Sigmoid colon (tissue), 3 donors: ENCODE data around the gene COX8C.

Experiments used
- POLR2A ChIP-seq, 2 donors: fragments of 450-650 bp; IDR thresholded peaks; one replicate each; pipeline ENCODE4 v1.6.1; 2016; ENCODE audit warnings: antibody characterized with exemption in 2 of 2, mild to moderate bottlenecking in 2 of 2, moderate library complexity in 2 of 2
- TF ChIP-seq, protein P1 (sequence below), 4 experiments: fragments of 450-650 bp in 3 of 4; fragments of 200-600 bp in 1 of 4; IDR thresholded peaks; one replicate each; pipeline ENCODE4 v1.5.1; 2016 to 2019; ENCODE audit warnings: antibody characterized with exemption in 4 of 4, mild to moderate bottlenecking in 3 of 4, moderate library complexity in 2 of 4

DNA sequence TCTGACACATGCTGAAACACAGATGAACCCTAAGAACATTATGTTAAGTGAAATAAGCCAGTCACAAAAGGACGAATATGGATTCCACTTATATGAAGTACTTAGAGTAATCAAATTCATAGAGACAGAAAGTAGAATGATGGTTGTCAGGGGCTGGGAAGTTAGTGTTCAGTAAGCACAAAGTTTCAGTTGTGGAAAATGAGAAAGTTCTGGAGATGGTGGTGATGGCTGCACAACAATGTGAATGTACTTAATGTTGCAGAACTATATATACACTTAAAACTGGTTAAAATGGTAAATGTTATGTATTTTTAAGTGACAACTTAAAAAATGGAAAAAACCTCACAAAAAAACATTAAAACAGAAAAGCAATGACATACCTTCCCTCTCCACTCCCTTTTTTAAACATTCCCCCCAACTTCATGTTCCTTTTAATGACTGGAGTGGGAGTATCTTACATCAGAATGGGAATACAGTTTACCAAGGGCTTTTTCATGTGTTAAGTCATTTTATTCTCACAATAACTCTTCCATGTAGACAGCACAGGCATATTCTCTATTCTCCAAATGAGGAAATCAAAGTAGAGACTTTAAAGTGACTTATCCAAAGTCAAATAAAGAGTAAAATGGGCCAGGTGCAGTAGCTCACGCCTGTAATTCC, 38.2 kb upstream of the COX8C start:
- TF ChIP-seq, protein P1, sequence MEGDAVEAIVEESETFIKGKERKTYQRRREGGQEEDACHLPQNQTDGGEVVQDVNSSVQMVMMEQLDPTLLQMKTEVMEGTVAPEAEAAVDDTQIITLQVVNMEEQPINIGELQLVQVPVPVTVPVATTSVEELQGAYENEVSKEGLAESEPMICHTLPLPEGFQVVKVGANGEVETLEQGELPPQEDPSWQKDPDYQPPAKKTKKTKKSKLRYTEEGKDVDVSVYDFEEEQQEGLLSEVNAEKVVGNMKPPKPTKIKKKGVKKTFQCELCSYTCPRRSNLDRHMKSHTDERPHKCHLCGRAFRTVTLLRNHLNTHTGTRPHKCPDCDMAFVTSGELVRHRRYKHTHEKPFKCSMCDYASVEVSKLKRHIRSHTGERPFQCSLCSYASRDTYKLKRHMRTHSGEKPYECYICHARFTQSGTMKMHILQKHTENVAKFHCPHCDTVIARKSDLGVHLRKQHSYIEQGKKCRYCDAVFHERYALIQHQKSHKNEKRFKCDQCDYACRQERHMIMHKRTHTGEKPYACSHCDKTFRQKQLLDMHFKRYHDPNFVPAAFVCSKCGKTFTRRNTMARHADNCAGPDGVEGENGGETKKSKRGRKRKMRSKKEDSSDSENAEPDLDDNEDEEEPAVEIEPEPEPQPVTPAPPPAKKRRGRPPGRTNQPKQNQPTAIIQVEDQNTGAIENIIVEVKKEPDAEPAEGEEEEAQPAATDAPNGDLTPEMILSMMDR (IDR thresholded peaks at IDR 0.05) = no peak
- TF ChIP-seq POLR2A (IDR thresholded peaks at IDR 0.05) = no peak
